ENCODE data around the gene CACNA1C.

DNA sequence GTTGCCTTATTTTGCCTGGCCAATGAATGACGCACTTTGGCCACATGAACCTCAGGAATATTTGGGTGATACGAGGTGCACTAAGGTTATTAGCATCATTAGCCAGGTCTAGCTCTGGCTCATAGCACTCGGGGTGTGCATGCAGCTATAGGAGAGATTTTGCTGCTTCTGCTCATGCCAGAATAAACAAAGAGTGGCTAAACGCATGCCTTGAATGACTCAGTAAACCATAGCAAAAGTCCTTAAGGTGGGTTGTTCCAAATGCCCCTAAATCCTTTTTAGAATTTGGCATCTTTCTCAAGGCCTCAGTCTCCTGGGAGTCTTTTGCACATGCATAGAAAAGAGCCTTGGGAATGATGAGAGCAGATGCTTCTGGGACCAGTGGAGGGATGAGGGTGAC is 398.2 kb downstream of the CACNA1C start:
- TF ChIP-seq CTCF (IDR thresholded peaks at IDR 0.05) (no peak), POLR2A (IDR thresholded peaks at IDR 0.05) (no peak)
